KG1 (cell line): ENCODE measurements around the gene MACROD1.

ENCODE experiments used
- DNase-seq: peaks from one replicate; lab custom pipeline; 2025; lab: John Stamatoyannopoulos, UW

MACROD1 gene

GRCh38 chr11:64150481-64151239 is 15.3 kb downstream of the MACROD1 start:
- no peak for DNase-seq

GRCh38 chr11:64150051-64150450 is 15.9 kb downstream of the MACROD1 start:
- no peak for DNase-seq

GRCh38 chr11:64148917-64149617 is 16.8 kb downstream of the MACROD1 start:
- no peak for DNase-seq

GRCh38 chr11:64148226-64148916 is 17.5 kb downstream of the MACROD1 start:
- DNase-seq = peak; percentile 54

- peak; percentile 45 for DNase-seq
Measured at GRCh38 chr11:64146036-64146955, 19.6 kb downstream of the MACROD1 start.

GRCh38 chr11:64144587-64145472 is 21.1 kb downstream of the MACROD1 start:
- DNase-seq = no peak

- no peak for DNase-seq
Measured at GRCh38 chr11:64141081-64141783, 24.7 kb downstream of the MACROD1 start.

GRCh38 chr11:64140082-64140481 is 25.8 kb downstream of the MACROD1 start:
- DNase-seq = no peak

GRCh38 chr11:64139049-64139448 is 26.9 kb downstream of the MACROD1 start:
- no peak for DNase-seq

GRCh38 chr11:64138398-64138797 is 27.5 kb downstream of the MACROD1 start:
- no peak for DNase-seq

GRCh38 chr11:64136765-64137441 is 29.0 kb downstream of the MACROD1 start:
- no peak for DNase-seq

GRCh38 chr11:64135711-64136110 is 30.2 kb downstream of the MACROD1 start:
- no peak for DNase-seq

- no peak for DNase-seq
Measured at GRCh38 chr11:64134963-64135362, 30.9 kb downstream of the MACROD1 start.

GRCh38 chr11:64132982-64133705 is 32.8 kb downstream of the MACROD1 start:
- DNase-seq = no peak

- no peak for DNase-seq
Measured at GRCh38 chr11:64132191-64132771, 33.6 kb downstream of the MACROD1 start.

- no peak for DNase-seq
Measured at GRCh38 chr11:64131683-64132190, 34.2 kb downstream of the MACROD1 start.

- DNase-seq = no peak
Measured at GRCh38 chr11:64130618-64131017, 35.3 kb downstream of the MACROD1 start.

GRCh38 chr11:64129403-64129802 is 36.5 kb downstream of the MACROD1 start:
- DNase-seq = no peak
